Measurements from ENCODE around the gene PER3.

PER3 gene

DNA sequence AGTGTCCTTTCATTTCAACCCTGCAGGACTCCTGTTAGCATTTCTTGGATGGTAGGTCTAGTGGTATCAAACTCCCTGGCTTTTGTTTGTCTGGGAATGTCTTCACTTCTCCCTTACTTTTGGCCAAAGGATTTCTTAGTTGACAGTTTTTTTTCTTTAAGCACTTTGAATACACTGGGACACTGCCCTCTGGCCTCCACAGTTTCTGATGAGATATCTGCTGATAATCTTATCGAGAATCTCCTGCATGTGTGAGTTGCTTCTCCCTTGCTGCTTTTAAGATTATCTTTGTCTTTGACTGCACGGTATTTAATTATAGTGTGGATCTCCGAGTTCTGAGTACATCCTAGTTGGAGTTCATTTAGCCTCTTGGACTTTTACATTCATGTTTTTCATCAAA is 55.4 kb downstream of the PER3 start:
- no peak for DNase-seq

DNA sequence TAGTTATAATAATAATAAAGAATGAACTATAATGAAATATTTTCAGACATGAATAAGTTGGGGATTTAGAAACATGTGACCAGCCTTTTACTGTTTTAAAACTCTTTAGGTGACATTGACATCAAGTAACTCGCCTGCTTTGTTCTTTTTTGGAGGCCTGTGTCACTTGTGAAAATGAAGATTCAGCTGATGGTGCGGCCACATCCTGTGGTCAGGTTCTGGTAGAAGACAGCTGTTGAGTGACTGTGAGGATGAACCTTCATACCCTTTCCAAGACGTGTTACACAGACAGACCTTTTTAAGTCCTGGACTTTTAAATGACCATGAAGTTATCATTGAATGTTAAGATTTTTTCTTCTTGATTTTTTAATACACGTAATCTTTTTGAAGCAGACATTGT is 58.4 kb downstream of the PER3 start:
- DNase-seq: peak in 1 of 2 donors; percentile 9

DNA sequence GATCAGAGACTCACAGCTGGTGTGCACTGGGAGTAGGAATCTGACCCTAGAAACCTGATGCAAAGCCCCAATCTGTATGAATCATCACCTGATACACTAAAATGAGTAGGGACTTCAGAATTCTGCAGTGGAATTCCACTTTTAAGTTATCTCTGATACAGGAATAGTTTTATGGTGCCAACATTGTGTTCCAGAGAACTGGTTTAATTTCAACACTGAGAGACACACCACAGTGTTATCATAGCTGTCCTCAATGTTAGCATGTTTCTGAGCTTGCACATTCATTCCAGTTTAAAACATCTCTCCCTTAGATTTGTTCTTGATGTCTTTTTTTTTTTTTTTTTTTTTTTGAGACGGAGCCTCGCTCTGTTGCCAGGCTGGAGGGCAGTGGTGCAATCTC is 61.7 kb downstream of the PER3 start:
- DNase-seq: no peak

DNA sequence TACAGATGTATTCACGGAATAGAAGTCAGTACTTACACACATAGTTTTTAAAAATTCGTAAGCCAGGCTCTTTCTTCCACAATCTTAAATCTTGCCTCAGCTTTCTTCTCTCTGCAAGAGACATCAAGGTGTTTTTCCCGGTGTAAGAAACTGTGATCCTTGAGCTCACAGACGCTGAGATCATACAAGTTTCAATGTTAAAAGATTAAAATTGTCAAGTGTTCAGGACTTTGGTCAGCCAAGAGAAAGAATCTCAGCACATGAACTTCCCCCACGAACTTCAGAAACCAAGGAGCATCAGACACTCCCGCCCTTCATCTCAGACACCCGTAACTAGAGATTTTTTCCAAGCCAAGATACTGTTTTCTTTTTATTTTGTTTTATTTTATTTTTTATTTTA is 62.6 kb downstream of the PER3 start:
- no peak for DNase-seq

DNA sequence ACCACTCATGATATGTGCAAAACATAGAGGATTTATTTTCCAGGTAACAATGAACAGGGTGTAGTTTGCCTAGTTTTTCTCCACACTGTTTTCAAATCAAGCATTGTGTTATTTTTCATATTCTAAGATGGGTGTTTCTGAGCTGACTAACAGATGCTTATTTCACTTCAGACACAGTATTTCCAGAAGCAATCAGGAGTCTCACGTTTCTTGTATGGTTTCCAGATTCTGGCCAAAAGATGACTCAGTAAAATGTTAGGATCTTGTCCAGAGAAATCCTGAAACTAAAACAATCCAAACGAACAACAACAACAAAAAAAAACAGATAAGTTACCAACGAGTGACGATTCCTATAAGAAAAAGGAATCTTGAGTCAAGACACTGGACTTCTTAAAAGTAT is 63.5 kb downstream of the PER3 start:
- no peak for DNase-seq

DNA sequence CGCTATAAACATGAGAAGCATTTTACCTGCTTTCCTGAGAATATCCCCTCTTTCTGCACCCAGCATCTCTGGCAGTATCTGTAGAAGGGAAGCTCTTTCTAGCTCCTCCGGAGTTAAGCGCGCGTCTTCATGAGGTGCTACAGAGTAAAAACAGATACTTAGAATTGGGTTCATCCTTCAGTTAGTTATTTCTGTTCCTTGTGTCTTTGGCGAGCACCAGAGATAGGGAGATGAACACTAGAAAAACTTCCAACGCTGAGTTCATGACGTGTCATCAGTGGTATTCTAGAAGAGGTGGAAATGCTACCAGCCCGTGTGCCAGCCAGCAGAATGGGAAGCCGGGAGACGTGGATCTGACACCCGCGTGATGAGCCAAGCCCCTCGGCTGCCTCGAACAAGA is 66.7 kb downstream of the PER3 start:
- no peak for DNase-seq

DNA sequence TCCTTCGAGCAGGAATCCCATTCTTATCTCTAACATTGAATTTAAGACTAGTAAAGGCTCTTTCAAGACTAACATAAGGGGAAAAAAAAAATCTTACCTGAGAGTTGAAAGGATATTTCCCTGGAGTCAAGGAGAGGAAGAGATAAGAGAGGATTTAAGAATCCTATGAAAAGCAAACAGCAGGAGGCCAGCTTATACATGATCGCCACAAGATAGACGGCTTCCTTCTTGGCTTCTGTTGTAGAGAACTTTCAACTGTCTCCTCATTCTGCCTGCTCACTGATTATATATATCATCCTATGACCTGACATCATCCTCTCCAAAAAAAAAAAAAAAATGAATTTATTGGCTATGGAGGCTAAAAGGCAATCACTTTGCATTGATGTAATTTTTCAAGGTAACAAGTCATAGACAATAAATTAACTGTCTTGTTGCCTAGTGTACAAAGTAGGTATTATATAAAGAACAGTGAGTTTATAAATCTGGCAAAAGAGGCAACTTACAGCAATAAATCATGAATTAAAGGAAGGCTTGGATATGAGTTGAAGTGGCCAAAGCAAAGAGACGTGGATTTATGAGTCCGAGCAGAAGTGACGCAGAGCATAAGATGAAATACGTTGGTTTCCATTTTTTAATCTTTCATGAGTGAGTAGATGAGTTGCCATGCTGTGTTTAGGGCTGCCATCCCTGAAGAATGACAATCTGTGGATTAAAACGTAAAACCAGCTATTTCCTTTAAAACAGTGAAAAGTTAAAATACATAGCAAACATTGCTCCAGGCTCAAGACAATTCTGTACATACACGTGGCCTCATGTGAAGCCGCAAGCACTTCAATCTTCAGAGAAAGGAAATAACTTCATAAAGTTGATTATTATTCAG is 69.0 kb downstream of the PER3 start, which contains the start of gene UTS2:
TSS of gene UTS2 (minus strand) at position 262 of the 880 bp plus-strand sequence. CDS start at position 200, 62 bp downstream.
- no peak for DNase-seq

DNA sequence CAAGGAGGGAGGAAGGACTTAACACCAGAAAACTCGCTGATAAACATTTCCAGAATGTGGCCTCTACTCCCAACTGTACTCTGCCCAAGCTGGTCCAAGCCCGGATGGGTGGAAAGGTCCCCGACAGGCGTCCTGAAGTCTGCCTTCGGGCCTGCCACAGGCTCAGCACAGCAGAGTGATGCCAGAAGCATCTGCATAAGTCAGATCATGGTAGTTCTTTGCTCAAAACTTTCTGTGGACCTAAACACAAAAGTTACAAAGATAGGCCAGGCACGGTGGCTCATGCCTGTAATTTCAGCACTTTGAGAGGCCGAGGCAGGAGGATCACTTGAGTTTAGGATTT is 69.6 kb downstream of the PER3 start:
- DNase-seq: no peak

DNA sequence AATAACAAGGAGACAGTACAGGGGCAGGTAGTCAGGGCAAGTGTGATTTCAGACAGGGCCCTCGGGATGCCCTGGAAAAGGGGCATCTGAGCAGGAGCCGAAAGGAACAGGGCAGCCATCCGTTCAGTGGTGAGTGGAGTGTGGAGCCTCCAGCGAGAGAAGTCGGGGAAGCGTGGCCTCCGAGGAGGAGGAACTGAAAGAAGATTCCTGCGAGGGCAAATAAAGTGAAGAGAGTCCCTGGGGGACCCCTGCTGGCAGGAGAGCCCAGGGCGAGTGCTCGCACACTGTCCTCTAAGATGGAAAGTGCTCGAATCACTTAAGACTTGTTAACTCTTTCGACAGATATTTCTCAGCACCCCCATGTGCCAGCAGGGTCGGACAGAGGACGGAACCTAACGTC is 72.3 kb downstream of the PER3 start:
- peak in 1 of 2 donors; percentile 3 for DNase-seq

DNA sequence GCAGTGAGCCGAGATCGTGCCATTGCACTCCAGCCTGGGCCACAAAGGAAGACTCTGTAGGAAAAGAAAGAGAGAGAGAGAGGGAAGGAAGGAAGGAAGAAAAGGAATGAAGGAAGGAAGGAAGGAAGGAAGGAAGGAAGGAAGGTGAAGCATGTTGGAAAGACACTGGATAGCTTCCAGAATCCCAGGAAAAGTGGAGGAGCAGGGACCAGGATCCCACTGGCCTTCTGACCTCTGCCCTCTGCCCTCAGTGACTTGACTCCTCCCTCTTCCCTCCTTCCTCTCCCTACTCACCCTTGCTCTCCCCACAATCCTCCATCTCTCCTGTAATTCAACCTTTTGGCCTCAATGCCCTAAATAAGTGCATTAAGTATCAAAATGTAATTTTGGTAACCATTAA is 72.9 kb downstream of the PER3 start:
- DNase-seq: no peak

DNA sequence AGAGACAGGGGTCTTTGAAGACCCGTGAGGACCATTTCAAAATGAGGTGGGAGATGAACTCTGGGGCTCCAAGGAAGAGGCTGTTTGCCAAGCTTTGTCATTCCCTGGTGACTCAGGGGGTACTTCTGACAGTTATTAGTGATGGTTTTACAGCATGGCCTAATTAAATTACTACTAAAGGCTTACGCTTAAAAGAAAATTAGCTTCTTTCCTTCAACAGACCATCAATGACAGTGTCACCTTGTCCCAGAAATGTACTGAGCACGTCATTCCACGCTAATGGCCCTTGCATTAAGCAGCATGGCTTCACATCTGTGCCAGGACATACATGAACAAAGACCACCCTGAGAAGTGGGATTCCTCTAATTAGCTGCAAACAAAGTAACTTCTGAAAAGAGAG is 73.9 kb downstream of the PER3 start:
- DNase-seq: no peak

DNA sequence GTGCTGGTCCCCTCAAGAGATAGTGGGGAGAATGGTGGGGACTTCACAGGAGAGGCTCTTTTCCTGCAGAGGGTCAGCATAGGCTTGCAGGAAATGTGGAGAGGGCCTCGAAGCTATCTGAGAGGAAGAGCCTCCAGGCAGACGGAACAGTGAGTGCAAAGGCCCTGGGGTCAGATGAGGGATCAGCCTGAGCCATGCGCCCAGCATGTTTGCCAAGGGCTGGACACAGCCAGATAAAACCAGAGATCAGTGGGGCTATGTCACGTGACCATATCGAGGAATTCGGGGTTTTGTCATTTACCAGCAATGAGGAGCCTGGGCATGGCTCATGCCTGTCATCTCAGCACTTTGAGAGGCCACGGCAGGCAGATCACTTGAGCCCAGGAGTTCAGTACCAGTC is 75.3 kb downstream of the PER3 start:
- DNase-seq: no peak

DNA sequence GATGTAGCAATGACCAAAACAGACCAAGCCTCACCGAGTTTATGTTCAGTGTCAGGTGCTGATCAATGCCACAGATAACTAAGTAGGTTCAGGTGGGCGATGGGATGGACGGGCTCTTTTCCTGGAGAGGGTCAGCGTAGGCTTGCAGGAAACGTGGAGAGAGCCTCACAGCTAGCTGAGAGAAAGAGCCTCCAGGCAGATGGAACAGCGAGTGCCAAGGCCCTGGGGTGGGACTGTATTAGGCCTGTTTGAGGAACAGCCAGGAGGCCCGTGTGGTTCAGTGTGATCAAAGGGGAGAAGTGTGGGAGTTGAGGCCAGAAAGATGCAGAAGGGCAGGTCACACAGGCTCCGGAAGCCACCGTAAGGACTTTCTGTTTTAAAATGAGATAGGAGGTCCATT is 76.0 kb downstream of the PER3 start:
- no peak for DNase-seq

DNA sequence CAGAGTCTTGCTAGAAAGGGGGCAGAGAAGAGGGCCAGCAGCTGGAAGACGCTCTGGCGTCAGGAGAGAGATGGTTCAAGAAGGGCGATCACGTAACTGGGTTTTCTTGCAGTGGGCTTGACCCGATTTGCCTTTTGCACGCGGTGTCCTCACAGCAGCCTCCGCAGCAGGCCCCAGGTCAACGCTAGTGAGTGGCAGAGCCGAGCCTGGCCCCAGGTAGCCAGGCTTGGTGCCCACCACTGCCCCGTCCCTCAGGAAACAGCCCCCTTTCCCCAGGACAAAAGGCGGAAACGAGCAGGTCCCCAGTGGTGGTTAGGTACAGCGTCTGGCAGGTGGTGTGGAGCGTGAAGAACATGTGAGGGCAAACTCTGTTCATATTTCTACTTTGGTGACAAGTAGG is 77.4 kb downstream of the PER3 start:
- no peak for DNase-seq

DNA sequence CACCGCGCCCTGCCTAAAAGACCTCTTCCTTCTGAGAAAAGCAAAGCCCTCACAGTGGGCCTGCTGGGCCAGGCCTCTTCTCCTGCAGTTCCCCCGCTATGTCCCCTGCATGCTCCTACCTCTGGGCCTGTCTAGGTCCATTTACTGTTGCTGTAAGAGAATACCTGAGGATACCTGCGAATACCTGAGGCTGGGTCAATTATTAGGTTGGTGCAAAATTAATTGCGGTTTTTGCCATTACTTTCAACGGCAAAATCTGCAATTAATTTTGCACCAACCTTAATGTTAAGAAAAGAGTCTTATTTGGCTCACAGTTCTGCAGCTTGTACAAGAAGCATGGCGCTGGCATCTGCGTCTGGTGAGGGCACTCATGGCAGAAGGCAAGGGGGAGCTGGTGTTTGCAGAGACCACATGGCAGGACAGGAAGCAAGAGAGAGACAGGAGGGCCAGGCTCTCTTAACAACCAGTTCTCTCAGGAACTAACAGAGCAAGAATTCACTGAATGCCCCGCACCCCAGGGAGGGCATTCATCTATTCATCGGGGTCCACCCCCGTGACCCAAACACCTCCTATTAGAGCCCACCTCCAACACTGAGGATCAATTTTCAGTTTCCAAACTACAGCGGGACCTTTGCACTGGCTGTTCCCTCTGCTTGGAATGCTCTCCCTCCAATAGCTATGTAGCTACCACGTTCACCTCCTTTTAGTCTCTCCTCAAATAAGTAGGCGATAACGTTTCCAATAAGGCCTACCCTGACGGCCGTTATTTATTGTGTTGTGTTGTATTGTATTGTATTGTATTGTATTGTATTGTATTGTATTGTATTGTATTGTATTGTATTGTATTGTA is 78.3 kb downstream of the PER3 start:
- DNase-seq: no peak

DNA sequence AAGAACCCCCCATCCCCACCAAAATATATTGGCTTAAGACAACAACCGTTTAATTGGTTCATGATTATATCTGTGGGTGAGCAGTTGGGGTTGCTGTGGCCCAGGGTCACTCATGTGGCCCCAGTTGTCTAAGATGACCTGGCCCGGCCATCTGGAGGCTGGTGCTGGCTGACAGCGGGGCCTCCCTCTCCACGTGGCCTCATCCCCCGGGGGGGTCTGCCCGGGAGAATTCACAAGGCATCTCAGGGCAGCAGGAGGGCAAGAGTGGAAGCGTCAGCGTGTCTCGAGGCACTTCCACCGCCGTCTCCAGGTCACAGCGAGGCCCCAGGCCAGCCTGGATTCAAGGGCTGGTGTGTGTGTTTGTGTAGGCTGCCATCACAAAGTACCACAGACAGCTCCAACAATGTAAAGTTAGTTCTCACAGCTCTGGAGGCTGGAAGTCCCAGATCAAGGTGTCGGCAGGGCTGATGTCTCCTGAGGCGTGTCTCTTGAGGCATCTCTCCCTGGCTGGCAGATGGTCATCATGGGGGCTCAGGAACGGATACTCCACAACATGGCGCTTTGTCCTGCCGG is 79.8 kb downstream of the PER3 start:
- no peak for DNase-seq

DNA sequence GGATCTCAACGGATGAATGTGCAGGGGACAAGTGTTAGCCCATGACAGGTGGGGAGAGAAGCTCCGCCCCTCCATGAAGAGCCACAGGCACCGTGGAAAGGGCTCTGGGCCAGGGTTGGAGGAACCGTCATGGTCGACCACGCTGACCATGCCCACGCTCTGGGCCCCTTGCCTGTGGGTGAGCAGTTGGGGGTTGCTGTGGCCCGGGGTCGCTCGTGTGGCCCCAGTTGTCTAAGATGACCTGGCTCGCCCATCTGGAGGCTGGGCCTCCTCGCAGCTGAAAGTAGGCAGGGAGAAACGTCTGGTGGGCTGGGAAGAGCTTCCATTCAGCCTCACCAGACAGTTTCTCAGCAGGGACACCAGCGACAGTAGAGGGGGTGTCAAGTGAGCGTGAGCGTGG is 81.9 kb downstream of the PER3 start:
- DNase-seq: no peak

DNA sequence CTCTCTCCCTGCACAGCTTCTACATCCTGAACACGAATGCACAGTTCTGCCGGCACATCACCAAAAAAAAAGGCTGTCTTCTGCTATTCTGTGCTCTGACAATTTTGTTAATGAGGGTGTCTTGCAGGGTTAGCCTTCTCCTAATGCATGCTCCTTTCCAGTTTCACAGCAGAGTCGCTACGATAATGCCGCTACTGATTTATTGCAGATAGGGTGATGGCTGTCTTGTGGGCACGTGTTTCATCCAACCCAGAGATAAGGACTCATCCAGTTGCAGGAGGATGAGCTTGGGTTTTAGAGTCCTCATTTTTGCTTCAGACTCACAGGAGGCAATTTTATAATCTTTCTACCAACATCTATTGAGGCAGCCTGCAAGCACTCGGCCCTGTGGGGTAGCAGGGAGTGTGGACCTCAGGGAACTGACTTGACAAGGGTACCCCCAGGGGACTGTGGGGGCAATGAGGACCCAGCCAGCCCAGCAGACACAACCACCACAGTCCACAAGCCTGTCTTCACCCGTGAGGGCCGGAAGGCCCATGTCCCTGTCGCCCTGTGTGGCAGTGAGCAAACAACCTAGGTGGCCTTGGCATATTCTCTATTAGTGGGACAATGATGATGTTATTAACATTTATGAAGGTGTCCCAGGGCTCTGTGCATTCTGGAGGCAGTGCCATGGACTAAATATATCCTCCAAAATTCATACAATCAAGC is 84.1 kb downstream of the PER3 start:
- no peak for DNase-seq

DNA sequence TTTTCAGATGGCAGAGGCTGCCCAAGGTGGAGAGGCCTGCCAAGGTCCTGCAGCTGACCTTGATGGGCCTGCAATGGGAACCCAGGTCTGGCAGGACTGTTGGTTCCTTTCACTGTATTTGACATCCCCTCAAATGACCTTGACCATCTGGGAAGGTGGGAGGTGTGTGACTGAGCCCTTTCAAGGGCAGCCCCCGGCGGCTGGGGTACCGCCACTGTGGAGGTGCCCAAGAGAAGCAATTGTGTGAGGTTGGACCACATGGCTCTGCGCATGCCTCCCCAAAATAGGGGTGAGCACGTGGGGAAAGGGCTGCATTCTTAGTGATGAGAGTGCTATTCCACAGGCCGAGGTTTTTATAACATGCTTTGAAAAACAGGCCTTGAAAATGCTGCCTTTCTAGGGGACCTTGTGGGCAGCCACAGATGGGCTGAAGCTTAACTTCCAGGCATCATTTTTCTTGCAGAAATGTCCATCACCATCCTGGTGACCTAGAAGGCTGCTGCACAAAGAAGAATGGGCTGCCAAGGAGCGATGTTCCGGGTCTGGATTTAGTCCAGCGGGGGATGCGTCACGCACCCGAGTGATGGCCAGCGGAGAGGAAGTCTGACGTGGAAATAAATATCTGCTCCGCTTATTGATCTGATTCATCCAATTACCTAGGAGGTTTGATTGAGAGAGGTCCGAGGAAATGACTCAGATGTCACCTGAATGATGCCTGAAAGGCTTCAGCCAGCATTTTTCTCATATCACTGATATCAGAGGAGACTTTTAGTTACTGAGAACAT is 85.2 kb downstream of the PER3 start:
- no peak for DNase-seq

DNA sequence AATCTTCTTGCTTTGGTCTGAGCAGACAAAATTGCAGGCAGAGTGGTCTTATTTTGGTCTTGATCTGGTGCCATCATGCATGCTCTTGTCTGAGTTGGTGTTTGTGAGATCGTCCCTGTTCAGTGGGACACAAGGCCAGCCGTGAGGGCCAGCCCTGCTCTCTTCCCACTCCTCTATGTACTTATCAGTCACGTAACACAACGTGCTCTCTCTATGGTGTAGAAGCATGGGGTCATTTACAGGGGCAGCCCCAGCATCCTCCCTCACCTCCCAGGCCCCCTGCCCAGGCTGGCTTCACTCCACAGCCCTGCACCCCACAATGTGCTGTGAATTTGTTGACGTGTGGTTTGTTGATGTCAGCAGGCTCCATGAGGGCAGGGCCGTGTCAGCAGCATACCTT is 87.0 kb downstream of the PER3 start:
- no peak for DNase-seq

DNA sequence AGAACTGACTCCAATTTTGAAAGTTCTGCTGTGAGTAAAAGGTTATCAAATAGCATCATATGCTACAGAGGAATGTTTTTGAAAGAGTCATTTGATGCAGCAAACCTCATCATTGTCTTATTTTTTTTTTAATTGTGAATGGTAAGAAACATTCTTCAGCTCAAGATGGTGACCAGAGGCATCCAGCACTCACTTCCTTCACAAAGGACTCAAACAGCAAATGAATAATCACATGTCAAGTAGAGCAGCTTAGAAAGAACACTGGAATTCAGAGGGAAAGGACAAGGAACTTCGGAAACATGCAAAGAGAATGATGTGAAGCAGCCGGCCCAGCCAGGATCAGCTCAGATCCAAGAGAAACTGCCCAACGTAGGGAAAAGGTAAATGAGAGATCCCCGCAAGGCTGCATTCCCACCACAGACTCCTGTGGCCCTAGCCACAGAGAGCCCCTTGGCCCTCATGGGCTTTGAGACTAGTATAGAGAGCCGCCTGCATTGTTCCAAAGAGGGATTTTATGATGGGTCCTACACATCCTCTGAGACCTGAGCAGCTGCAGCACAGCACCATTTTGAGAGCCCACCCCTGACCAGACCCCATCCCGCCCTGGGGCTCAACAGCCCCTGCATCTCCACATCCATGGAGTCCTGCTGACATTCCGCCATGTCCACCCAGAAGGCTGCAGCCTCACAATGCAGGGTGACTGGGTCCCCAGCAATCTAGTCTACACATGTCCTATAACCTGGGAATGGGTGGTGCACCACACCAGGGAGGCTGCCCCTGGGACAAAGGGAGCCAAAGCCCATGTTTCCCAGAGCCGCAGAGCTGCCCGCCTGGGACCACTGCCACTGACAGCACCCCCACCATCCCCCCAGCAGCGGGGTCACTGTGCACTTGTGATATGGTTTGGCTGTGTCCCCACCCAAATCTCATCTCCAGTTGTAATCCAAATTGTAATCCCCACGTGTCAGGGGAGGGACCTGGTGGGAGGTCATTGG is 90.0 kb downstream of the PER3 start:
- no peak for DNase-seq
